Measurements from ENCODE around the gene UMAD1. TPM values are rescaled to one million over a fixed set of nuclear protein-coding genes. Genes with fewer than 3 reads are reported as not detected.

The UMAD1 gene
- total and polyA plus RNA-seq, 8 donors, result 12.7 to 20.2 (median 15.0) TPM

DNA sequence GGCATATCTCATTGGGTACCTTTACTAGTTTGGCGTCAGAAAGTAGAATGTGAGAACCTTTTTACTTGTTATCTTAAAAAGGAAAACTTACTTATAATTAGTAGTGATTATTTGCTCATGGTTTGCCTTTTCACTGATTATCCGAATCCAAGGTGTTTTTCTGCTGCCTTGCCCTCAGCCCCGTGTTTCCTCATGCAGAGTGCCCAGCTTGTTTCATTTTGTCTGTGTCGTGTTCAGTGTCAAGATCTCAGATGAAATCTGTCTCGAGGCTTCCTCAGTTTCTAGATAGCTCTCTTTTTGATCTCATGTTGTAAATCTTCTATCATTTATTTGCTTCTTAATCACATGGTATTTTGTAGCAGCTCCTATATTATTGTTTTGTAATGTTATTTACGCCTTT, 47.8 kb downstream of the UMAD1 start:
- Histone ChIP-seq H3K9me3 (no peaks in the 10 kb centered on the region), H3K4me3 (no peak overlapping the region), H3K4me1 (peaks cover 0 to 23% of the 10 kb centered on the region in 2 donors), H3K27ac (peak overlapping the region in 1 of 2 donors; percentile 35), H3K36me3 (no peaks in the 10 kb centered on the region), H3K27me3 (no peaks in the 10 kb centered on the region)
- intact Hi-C loops (cut with DNase I), result loop anchor here in 1 of 2 donors (10.0 kb wide), 1 partner anchor 76 kb away; no protein-coding TSS in a partner anchor
- ATAC-seq (no peak), DNase-seq (no peak)
- TF ChIP-seq, protein P1, sequence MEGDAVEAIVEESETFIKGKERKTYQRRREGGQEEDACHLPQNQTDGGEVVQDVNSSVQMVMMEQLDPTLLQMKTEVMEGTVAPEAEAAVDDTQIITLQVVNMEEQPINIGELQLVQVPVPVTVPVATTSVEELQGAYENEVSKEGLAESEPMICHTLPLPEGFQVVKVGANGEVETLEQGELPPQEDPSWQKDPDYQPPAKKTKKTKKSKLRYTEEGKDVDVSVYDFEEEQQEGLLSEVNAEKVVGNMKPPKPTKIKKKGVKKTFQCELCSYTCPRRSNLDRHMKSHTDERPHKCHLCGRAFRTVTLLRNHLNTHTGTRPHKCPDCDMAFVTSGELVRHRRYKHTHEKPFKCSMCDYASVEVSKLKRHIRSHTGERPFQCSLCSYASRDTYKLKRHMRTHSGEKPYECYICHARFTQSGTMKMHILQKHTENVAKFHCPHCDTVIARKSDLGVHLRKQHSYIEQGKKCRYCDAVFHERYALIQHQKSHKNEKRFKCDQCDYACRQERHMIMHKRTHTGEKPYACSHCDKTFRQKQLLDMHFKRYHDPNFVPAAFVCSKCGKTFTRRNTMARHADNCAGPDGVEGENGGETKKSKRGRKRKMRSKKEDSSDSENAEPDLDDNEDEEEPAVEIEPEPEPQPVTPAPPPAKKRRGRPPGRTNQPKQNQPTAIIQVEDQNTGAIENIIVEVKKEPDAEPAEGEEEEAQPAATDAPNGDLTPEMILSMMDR (IDR thresholded peaks at IDR 0.05), result no peak

DNA sequence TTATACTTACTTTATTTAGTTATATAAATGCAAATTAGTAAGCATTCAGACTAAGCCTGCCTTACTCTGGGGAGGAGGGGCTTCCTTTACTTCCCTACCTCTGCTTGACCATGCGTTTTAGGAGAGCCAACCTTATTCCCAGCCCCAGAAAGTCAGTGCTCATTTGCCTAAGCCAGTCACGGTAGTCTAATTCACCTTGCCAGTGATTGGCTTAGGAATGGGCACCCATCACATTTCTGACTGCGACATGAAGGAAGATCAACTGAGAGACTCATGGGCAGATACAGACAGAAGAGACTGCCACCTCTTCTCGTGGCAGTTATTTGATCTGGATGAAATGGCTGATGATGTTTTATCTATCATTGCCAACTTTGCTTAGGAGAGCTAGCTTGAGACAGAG, 48.4 kb downstream of the UMAD1 start:
- Histone ChIP-seq H3K27ac (no peak overlapping the region), H3K4me1 (peaks cover 0 to 23% of the 10 kb centered on the region in 2 donors), H3K27me3 (no peaks in the 10 kb centered on the region), H3K9me3 (no peaks in the 10 kb centered on the region), H3K36me3 (no peaks in the 10 kb centered on the region), H3K4me3 (no peak overlapping the region)
- DNase-seq, result no peak
- TF ChIP-seq, protein P1 (IDR thresholded peaks at IDR 0.05), result no peak
- intact Hi-C loops (cut with DNase I), result loop anchor here in 1 of 2 donors (10.0 kb wide), 1 partner anchor 76 kb away; no protein-coding TSS in a partner anchor
- ATAC-seq, result no peak

DNA sequence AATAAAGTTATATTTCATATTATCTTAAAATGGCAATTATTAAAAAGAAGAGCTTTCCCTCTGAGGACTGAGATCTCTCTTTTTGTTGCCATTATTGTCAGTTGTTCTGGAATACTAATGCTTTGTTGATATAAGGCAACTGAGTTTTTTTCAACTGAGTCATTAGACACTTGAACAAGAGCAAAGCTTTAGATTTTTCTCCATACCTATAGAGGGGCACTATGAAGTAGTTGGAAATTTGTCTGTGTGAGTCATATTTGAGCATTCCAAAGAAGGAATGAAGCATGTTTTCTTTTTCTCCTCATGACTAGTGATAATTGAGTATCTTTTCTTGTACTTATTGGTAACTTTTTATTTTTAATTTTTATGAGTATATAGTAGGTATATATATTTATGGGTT, 53.3 kb downstream of the UMAD1 start:
- Histone ChIP-seq H3K36me3 (no peaks in the 10 kb centered on the region), H3K4me1 (peaks cover 0 to 8% of the 10 kb centered on the region in 2 donors), H3K4me3 (no peak overlapping the region), H3K9me3 (no peaks in the 10 kb centered on the region), H3K27ac (no peak overlapping the region), H3K27me3 (no peaks in the 10 kb centered on the region)
- intact Hi-C loops (cut with DNase I), result no loop called here
- no peak for DNase-seq
- peak; percentile 52 for ATAC-seq
- TF ChIP-seq, protein P1 (IDR thresholded peaks at IDR 0.05), result no peak

DNA sequence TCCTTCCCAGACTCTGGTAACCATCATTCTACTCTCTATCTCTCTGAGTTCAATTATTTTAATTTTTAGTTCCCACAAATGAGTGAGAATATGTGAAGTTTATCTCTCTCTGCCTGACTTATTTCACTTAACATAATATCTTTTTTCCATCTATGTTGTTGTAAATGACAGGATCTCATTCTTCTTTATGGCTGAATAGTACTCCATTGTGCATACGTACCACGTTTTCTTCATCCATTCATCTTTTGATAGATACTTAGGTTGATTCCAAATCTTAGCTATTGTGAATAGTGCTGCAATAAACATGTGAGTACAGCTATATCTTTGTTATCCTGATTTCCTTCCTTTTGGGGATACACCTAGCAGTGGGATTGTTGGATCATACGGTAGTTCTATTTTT, 54.0 kb downstream of the UMAD1 start:
- Histone ChIP-seq H3K27ac (no peak overlapping the region), H3K36me3 (no peaks in the 10 kb centered on the region), H3K27me3 (no peaks in the 10 kb centered on the region), H3K9me3 (no peaks in the 10 kb centered on the region), H3K4me1 (peaks cover 0 to 6% of the 10 kb centered on the region in 2 donors), H3K4me3 (no peak overlapping the region)
- DNase-seq, result no peak
- TF ChIP-seq, protein P1 (IDR thresholded peaks at IDR 0.05), result no peak
- intact Hi-C loops (cut with DNase I), result no loop called here
- no peak for ATAC-seq

DNA sequence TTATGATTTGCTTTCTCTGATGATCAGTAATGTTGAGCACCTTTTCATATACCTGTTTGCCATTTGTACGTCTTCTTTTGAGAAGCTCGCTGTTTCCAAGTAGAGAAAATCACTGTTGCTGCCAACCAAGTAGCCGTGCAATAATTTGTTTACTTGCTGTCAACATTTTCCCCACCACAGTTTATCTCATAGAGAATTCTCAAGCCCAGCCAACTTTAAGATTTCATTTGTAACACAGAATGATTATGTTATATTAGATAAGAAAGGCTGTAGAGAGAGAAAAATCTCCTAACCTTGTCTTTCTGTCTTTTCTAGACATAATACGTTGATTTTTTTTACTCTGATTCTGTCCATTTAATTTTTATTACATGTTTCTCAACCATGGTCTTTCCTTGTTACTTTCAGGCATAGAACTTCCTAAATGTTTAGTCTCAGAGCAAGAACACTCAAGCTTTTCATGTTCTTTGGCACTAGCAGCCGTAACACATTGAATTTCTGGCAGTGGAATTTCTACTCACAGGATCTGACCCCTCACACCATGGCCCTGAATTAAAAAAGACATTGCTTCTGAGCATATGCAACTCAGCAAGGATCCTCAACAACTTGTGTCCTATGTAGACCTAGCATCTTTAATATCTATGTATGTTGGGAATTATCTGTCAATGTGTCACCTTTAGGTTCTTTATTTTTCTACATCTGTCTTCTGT, 54.7 kb downstream of the UMAD1 start:
- TF ChIP-seq, protein P1 (IDR thresholded peaks at IDR 0.05), result no peak
- H3K4me1 ChIP-seq, result peaks cover 0 to 6% of the 10 kb centered on the region in 2 donors
- peak overlapping the region in 1 of 2 donors; percentile 28 for H3K27ac ChIP-seq
- no peaks in the 10 kb centered on the region for H3K27me3 ChIP-seq
- DNase-seq (peak in 1 of 4 donors; percentile 33), ATAC-seq (no peak)
- intact Hi-C loops (cut with DNase I), result no loop called here
- H3K4me3 ChIP-seq, result no peak overlapping the region
- H3K9me3 ChIP-seq, result no peaks in the 10 kb centered on the region
- no peaks in the 10 kb centered on the region for H3K36me3 ChIP-seq
